Naive thymus-derived CD8-positive, alpha-beta T cell (primary cell): ENCODE data around the gene PABPC1L. TPM values are rescaled to one million over a fixed set of nuclear protein-coding genes. Genes with fewer than 3 reads are reported as not detected.

Experiments used
- ATAC-seq, 2 donors: fragments of 150-1000 bp; cut with Tn5 transposase in 1 of 2; sonication (Bioruptor Pico), chemical (Tn5 transposase) in 1 of 2; 1 replicate in 1 of 2; 2 replicates in 1 of 2; pipeline ENCODE4 v1.10.0; 2021; ENCODE audit warnings: mild to moderate bottlenecking in 2 of 2, moderate library complexity in 2 of 2
- POLR2A ChIA-PET: fragments of 350-600 bp; sonication (Branson Sonifier 250); formaldehyde crosslinking; loops from one replicate; lab custom pipeline; 2021; ENCODE audit warnings: antibody characterized with exemption; lab: Charles Lee
- DNase-seq, 10 donors: peaks; one replicate each; pipeline versions ENCODE4 v3.0.0 to v3.0.0-alpha.2; 2020 to 2022
- H3K27ac Mint-ChIP-seq, 10 donors: one replicate each; pipeline ENCODE4 v1.8.0; 2020 to 2022; ENCODE audit warnings: mild to moderate bottlenecking in 10 of 10, mixed read lengths in 10 of 10, moderate library complexity in 4 of 10, inconsistent platforms in 1 of 10
- H3K27me3 Mint-ChIP-seq, 5 donors: one replicate each; pipeline ENCODE4 v1.8.0; 2021 to 2022; ENCODE audit warnings: mixed read lengths in 5 of 5
- H3K36me3 Mint-ChIP-seq, 3 donors: one replicate each; pipeline ENCODE4 v1.8.0; 2020 to 2022; ENCODE audit warnings: mixed read lengths in 3 of 3, mild to moderate bottlenecking in 2 of 3, inconsistent platforms in 1 of 3
- H3K4me1 Mint-ChIP-seq, 4 donors: one replicate each; pipeline ENCODE4 v1.8.0; 2021 to 2022; ENCODE audit warnings: mixed read lengths in 4 of 4
- H3K4me3 Mint-ChIP-seq, 10 donors: one replicate each; pipeline ENCODE4 v1.8.0; 2020 to 2022; ENCODE audit warnings: mild to moderate bottlenecking in 10 of 10, mixed read lengths in 10 of 10, moderate library complexity in 6 of 10, inconsistent platforms in 1 of 10
- H3K9me3 Mint-ChIP-seq, 9 donors: one replicate each; pipeline ENCODE4 v1.8.0; 2020 to 2022; ENCODE audit warnings: mixed read lengths in 9 of 9, mild to moderate bottlenecking in 3 of 9, inconsistent platforms in 1 of 9, moderate library complexity in 1 of 9
- polyA plus RNA-seq, 3 donors: library from polyadenylated mRNA; unstranded; fragments of 300-500 nt; fragmentation: Illumina TruSeq; gene quantifications; one replicate each; pipeline ENCODE4 v1.2.3, GENCODE V29; 2021
- total RNA-seq, 8 experiments: library from RNA in 2 of 8; stranded (reverse) in 2 of 8; gene quantifications; one replicate each; pipeline ENCODE4 v1.2.3 and lab custom pipeline; 2021 to 2026

PABPC1L gene
- total and polyA plus RNA-seq, 5 experiments from 2014 or later, result 0.28 to 63.4 (median 0.74) TPM

DNA sequence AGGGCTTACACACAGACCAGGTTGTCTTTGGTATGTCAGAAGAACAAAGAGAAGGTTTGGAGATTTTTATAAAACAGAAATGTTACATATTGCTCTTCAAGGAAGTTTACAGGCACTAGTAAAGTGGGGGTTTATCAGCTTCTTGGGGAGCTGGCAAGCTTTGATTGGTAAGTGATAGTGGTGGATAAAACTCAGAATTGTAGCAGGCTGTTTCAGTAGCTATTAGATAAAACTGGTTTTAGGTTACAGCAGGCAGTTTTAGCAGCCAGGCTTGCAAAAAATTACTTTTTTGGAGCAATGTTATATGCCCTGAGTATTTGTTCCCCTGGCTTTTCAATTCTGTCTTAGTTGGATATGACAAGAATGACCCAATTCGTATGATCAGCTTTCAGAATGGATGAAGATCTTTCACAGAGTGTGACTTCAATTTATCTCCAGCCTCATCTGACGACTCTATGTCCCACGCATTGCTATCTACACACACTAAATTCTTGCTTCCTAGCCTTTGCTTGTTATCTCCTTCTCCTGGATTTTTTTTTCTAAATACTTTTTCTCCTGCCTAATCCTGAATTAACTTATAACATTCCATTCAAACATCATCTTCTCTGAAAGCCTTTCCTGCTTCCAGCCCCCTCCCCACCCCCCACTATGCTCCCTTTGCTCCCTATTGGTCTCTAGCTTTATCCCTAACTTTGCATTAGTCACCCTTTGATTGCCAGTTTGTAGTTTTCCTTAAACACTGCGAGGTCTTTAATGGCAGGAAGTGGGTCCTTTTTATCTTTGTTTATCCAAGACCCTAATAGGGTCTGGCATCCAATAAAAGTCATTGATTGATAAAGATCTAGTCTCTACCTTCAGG is 51.4 kb downstream of the PABPC1L start:
- POLR2A ChIA-PET, result interaction anchor here (1.2 to 3.5 kb wide), 6 partner anchors 10 to 76 kb away, joined by 3 to 23 read pairs (median 11); partner anchors contain the start of gene YWHAB
- H3K4me3 Mint-ChIP-seq, result peak overlapping the region; percentile 26 to 100 (median 98)
- no peak for ATAC-seq
- peaks cover 34 to 65% (median 62%) of the 10 kb centered on the region in 4 donors for H3K4me1 Mint-ChIP-seq
- peak overlapping the region; percentile 61 to 98 (median 96) for H3K27ac Mint-ChIP-seq
- peaks cover 0 to 17% (median 0%) of the 10 kb centered on the region in 3 donors for H3K36me3 Mint-ChIP-seq
- H3K27me3 Mint-ChIP-seq, result no peaks in the 10 kb centered on the region
- no peak for DNase-seq
- no peaks in the 10 kb centered on the region for H3K9me3 Mint-ChIP-seq

DNA sequence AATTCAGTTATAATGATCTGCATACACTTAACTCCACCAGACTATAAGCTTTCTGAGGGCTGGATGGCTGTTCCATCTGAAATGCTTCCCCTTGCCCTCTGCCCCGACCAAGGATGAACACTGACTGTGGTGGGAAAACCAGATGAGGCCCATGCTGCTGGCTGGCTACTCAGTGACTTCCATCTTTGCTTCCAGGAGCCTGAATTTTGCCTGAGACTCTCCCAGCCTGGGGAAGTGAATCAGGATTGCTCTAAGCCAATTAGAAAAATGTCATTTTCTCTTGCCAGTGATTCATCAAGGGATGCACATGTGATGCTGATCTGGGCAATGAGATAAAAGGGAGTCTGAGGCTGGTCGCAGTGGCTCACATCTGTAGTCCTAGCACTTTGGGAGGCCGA is 52.0 kb downstream of the PABPC1L start:
- Mint-ChIP-seq H3K27me3 (no peaks in the 10 kb centered on the region), H3K36me3 (peaks cover 0 to 13% (median 0%) of the 10 kb centered on the region in 3 donors), H3K9me3 (no peaks in the 10 kb centered on the region), H3K4me3 (peak overlapping the region in 4 of 10 donors; percentile 26 to 62 (median 36)), H3K27ac (peak overlapping the region in 4 of 10 donors; percentile 40 to 72 (median 51)), H3K4me1 (peaks cover 34 to 59% (median 58%) of the 10 kb centered on the region in 4 donors)
- POLR2A ChIA-PET, result interaction anchor here (1.3 to 2.7 kb wide), 2 partner anchors 16 to 17 kb away, joined by 3 to 23 read pairs; no protein-coding TSS in a partner anchor
- ATAC-seq (no peak), DNase-seq (no peak)

DNA sequence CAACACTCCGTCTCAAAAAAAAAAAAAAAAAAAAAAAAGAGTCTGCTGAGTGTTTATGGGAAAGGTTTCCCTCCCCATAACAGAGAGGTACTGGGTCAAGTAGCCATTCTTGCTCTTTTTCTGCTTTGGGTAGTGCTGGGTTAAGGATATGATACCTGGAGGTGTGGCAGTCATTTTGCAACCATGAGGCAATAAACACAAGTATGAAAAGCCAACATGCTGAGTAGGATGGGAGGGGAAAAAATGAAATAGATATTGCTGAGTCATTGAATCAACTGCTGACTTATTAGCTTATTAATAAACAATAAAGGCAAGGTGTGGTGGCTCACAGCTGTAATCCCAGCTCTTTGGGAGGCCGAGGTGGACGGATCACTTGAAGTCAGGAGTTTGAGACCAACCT is 52.6 kb downstream of the PABPC1L start:
- POLR2A ChIA-PET, result interaction anchor here (0.6 to 9.7 kb wide), 2 partner anchors 18 to 77 kb away, joined by 4 to 196 read pairs; no protein-coding TSS in a partner anchor
- Mint-ChIP-seq H3K4me1 (peaks cover 34 to 57% (median 54%) of the 10 kb centered on the region in 4 donors), H3K4me3 (no peak overlapping the region), H3K36me3 (peaks cover 0 to 11% (median 4%) of the 10 kb centered on the region in 3 donors), H3K27me3 (no peaks in the 10 kb centered on the region), H3K9me3 (no peaks in the 10 kb centered on the region), H3K27ac (peak overlapping the region in 3 of 10 donors; percentile 24 to 67 (median 43))
- ATAC-seq, result no peak
- DNase-seq, result no peak

- DNase-seq, result no peak
- no peak for ATAC-seq
- H3K27ac Mint-ChIP-seq, result peak overlapping the region in 6 of 10 donors; percentile 0 to 77 (median 42)
- peak overlapping the region in 1 of 10 donors; percentile 18 for H3K4me3 Mint-ChIP-seq
- peaks cover 29 to 57% (median 47%) of the 10 kb centered on the region in 4 donors for H3K4me1 Mint-ChIP-seq
- H3K27me3 Mint-ChIP-seq, result no peaks in the 10 kb centered on the region
- no peaks in the 10 kb centered on the region for H3K9me3 Mint-ChIP-seq
- H3K36me3 Mint-ChIP-seq, result peaks cover 0 to 9% (median 8%) of the 10 kb centered on the region in 3 donors
- POLR2A ChIA-PET, result interaction anchor here (9.7 kb wide), 1 partner anchor 16 kb away, joined by 196 read pairs; no protein-coding TSS in a partner anchor
Observed at GRCh38 chr20:44963325-44964215, 53.7 kb downstream of the PABPC1L start.

DNA sequence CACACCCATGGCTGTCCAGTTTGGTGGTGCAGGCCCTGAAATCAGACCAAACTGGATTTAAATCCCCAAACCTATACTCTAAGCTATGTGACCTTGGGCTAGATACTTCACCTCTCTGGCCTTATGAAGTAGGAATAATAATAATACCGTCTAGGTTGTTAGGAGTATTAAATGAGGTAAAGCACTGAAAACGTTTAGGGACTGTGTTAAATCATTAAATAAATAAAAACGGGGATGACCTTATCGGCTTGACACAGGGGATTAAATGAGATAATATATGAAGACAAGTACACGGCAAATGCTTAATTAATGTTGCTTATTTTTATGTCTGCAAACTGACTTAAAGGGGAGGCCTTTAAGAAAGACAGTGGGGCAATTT is 55.8 kb downstream of the PABPC1L start:
- Mint-ChIP-seq H3K9me3 (no peaks in the 10 kb centered on the region), H3K4me1 (peaks cover 30 to 59% (median 49%) of the 10 kb centered on the region in 4 donors), H3K36me3 (peaks cover 0 to 9% (median 8%) of the 10 kb centered on the region in 3 donors), H3K27me3 (no peaks in the 10 kb centered on the region), H3K4me3 (peak overlapping the region; percentile 88 to 99 (median 96)), H3K27ac (peak overlapping the region; percentile 81 to 98 (median 94))
- no peak for ATAC-seq
- DNase-seq, result no peak
- POLR2A ChIA-PET, result interaction anchor here (1.2 to 9.7 kb wide), 5 partner anchors 14 to 80 kb away, joined by 3 to 196 read pairs (median 21); partner anchors contain the start of gene YWHAB

GRCh38 chr20:44966030-44966961 is 56.4 kb downstream of the PABPC1L start, which contains the start of gene STK4:
Gene STK4, plus strand, starts transcription at chr20:44966512. Its CDS starts 57 bp downstream, at chr20:44966569.
- Mint-ChIP-seq H3K4me3 (peak within 1 kb of the TSS; percentile 88 to 99 (median 96)), H3K9me3 (no peaks in the 10 kb centered on the region), H3K27me3 (no peaks in the 10 kb centered on the region), H3K27ac (peak within 1 kb of the TSS; percentile 81 to 98 (median 94)), H3K36me3 (peaks cover 0 to 12% (median 9%) of the 10 kb centered on the region in 3 donors), H3K4me1 (peaks cover 33 to 59% (median 49%) of the 10 kb centered on the region in 4 donors)
- ATAC-seq (peak; percentile 77 to 83), DNase-seq (peak; percentile 92 to 97 (median 96))
- POLR2A ChIA-PET, result interaction anchor here (1.2 to 9.7 kb wide), 9 partner anchors 9 to 86 kb away, joined by 3 to 196 read pairs (median 12); partner anchors contain the start of gene YWHAB

DNA sequence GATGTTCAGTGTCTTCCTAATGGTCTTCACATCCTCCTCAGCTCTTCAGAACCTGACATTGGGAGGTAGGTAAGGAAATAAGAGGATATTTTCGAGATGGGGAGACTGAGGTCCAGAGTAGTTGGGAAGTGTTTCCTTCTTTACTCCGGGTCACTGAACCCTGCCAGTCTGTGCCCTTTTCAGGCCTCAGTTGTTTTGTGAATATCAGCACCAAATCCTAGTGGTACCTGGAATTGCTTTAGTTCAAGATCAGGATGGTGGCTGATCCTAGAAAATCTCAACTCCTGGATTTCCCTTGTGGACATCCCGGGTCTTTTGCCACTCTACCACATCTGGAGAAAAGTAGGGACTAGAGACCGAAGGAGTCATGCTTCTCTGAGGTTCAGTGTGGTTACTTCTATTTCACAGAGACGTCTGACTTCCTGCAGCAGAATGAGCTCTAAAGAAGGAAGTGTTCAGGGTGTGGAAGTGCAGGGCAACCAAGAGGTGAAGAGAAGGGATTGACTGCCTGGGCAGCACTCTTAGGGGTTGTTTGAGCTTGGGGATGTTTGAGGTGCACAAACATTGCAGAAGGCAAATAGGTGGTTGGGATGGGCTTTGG is 57.4 kb downstream of the PABPC1L start:
- H3K27me3 Mint-ChIP-seq, result no peaks in the 10 kb centered on the region
- no peaks in the 10 kb centered on the region for H3K9me3 Mint-ChIP-seq
- peak overlapping the region; percentile 81 to 98 (median 94) for H3K27ac Mint-ChIP-seq
- peak; percentile 48 to 52 for ATAC-seq
- peak overlapping the region; percentile 88 to 99 (median 96) for H3K4me3 Mint-ChIP-seq
- DNase-seq, result peak in 9 of 10 donors; percentile 16 to 69 (median 50)
- POLR2A ChIA-PET, result interaction anchor here (0.7 to 9.7 kb wide), 15 partner anchors 10 to 120 kb away, joined by 3 to 196 read pairs (median 5); partner anchors contain the start of genes PABPC1L and YWHAB
- peaks cover 0 to 21% (median 9%) of the 10 kb centered on the region in 3 donors for H3K36me3 Mint-ChIP-seq
- H3K4me1 Mint-ChIP-seq, result peaks cover 32 to 57% (median 50%) of the 10 kb centered on the region in 4 donors

DNA sequence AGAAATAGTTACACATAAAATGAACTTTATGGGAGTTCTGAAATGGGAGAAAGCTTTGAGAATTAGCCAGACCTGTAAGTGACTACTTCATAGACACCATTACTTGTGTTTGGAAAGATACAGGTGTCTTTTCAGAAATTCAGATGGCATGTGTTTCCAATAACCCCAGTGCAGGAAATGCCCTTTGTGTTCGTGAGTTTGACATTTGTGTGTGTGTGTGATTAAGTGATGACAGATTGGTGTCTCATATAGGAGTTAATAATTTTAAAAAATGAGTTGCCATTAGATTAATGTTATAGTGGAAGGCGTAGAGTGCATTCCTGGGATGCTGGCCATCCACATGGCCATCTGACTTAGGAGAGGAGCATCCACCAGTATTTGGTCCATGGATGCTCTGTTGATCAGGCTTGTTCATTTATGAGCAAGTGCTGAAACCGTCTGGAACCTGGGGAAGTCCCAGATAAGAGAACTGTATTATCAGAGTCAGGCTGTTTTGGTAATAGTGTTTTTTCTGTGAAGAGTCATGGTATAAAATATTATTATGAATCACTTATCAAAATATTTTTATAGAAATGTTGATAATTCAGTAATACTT is 59.5 kb downstream of the PABPC1L start:
- Mint-ChIP-seq H3K9me3 (no peaks in the 10 kb centered on the region), H3K27ac (peak overlapping the region; percentile 81 to 98 (median 94)), H3K27me3 (no peaks in the 10 kb centered on the region), H3K4me1 (peaks cover 33 to 75% (median 64%) of the 10 kb centered on the region in 4 donors), H3K4me3 (peak overlapping the region; percentile 88 to 99 (median 96)), H3K36me3 (peaks cover 9 to 39% (median 15%) of the 10 kb centered on the region in 3 donors)
- ATAC-seq (no peak), DNase-seq (peak in 2 of 10 donors; percentile 13 to 27)
- POLR2A ChIA-PET, result interaction anchor here (1.0 to 9.7 kb wide), 3 partner anchors 10 to 24 kb away, joined by 3 to 196 read pairs (median 15); partner anchors contain the start of gene TOMM34

GRCh38 chr20:44970243-44970757 is 60.4 kb downstream of the PABPC1L start:
- Mint-ChIP-seq H3K27ac (peak overlapping the region; percentile 91 to 97 (median 94)), H3K36me3 (peaks cover 16 to 48% (median 23%) of the 10 kb centered on the region in 3 donors), H3K4me1 (peaks cover 36 to 83% (median 69%) of the 10 kb centered on the region in 4 donors), H3K9me3 (no peaks in the 10 kb centered on the region), H3K27me3 (no peaks in the 10 kb centered on the region), H3K4me3 (peak overlapping the region; percentile 79 to 99 (median 92))
- DNase-seq, result peak in 2 of 10 donors; percentile 43 to 52
- POLR2A ChIA-PET, result interaction anchor here (0.7 to 9.7 kb wide), 6 partner anchors 10 to 113 kb away, joined by 5 to 196 read pairs (median 10); partner anchors contain the start of genes TOMM34 and YWHAB
- peak in 1 of 2 donors; percentile 6 for ATAC-seq
